ENCODE results near the gene PLA2G15.

Gene PLA2G15, protein sequence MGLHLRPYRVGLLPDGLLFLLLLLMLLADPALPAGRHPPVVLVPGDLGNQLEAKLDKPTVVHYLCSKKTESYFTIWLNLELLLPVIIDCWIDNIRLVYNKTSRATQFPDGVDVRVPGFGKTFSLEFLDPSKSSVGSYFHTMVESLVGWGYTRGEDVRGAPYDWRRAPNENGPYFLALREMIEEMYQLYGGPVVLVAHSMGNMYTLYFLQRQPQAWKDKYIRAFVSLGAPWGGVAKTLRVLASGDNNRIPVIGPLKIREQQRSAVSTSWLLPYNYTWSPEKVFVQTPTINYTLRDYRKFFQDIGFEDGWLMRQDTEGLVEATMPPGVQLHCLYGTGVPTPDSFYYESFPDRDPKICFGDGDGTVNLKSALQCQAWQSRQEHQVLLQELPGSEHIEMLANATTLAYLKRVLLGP

DNA sequence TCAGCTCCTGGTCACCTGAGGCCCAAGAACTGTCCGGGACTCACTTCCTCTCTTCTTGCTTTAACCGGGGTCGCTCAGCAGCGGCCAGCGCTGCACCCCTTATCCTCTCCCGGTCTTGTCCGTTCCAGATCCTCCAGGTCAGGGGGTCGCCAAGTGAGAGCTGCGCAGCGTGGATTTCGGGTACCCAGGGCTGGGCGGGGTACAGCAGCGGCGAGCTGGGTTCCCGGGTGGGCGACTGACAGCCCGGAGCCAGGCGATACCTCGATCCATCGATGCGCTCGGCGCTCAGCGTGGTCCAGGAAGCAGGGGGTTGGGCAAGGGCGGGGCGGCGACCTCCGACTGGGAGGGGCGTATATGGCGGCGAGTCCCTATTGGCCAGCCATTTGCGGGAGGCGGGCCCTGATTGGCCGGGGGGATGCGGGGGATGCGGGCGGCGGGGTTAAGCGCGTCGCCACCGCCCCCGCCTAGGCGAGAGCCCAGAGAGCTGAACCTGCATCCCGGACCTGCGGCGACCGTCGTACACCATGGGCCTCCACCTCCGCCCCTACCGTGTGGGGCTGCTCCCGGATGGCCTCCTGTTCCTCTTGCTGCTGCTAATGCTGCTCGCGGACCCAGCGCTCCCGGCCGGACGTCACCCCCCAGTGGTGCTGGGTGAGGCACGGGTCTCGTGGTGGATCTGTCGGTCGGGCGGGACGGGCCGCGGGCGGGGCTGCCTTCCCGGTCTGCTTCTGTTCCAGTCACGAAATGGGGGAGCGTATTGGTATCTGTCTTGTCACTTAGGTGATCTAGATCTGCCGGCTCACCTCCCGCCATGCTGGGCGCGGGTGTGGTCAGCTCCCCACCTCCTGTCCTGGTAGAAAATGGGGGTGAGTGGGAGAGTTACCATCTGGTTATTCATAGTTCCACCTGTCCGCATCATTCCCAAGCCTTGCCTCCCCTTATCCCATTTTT, at the start of gene PLA2G15:
PLA2G15 (plus strand) TSS at position 471 of the 951 bp plus-strand sequence; CDS start at position 525, 54 bp downstream.
- DNase-seq (ENCODE audit: low read depth in 2 of 2) = peak; percentile 96

GRCh38 chr16:68197250-68197649, 47.9 kb upstream of the PLA2G15 start:
- DNase-seq (ENCODE audit: low read depth in 2 of 2) = no peak

- DNase-seq (ENCODE audit: low read depth in 2 of 2) = no peak
Observed at GRCh38 chr16:68200088-68200783, 44.9 kb upstream of the PLA2G15 start.

DNA sequence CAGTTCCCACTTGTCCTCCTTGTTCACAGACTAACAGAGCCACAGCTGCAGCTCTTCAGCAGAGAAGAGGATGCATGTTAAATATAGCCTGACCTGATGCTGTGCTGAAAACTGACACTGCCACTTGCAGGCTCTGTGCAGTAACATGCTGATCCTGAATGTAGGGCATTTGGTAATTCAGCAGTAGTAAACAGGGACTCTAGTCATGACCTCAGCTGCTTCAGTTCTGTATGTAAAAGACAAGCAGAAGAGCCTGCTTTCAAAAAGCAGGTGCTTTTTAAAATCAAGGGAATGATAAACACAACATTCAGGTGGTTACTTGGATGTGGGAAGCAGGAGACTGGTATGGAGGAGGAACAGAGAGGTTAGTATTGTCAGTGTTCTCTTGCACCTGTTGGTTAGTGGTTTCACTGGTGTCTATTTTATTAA, 43.1 kb upstream of the PLA2G15 start:
- DNase-seq (ENCODE audit: low read depth in 2 of 2) = no peak

GRCh38 chr16:68206245-68206644, 38.9 kb upstream of the PLA2G15 start:
- no peak for DNase-seq (ENCODE audit: low read depth in 2 of 2)

DNA sequence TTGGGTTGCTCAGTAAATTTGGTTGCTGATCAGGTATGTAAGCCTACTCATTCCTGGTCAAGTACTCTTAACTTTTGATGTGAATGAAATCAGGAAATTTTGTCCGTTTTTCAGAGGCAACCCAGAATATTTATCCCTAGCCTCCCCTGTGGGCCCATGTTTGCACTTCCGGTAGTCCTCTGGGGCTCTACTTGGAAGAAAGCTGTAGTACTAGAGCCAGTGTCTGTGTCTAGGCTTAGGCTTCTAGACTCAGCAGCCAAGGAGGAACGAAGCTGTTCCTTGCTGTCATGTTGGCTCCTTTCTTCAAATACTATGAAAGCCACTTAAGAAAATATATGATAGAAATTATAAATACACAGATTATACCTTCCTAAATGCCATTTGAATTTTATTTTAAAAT, 30.4 kb upstream of the PLA2G15 start:
- DNase-seq (ENCODE audit: low read depth in 2 of 2) = no peak

DNA sequence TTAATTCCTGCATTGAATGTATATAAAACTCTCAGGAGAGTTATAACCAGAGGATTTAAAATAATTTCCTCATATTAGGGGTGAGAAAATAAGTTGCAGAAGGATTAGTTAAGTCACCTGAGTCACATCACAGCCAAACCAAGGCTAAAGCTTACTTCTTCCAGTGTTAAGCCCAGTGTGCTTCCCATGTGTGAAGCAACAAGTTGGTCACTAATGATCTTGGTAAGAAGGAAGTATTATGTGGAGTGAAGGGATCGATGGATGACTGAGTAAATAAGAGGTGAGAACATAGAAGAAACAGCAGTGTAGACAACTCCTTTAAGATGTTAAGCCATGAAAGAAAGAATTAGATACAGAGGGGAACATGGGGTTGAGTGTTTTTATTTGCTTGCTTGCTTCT, 29.9 kb upstream of the PLA2G15 start:
- no peak for DNase-seq (ENCODE audit: low read depth in 2 of 2)

DNA sequence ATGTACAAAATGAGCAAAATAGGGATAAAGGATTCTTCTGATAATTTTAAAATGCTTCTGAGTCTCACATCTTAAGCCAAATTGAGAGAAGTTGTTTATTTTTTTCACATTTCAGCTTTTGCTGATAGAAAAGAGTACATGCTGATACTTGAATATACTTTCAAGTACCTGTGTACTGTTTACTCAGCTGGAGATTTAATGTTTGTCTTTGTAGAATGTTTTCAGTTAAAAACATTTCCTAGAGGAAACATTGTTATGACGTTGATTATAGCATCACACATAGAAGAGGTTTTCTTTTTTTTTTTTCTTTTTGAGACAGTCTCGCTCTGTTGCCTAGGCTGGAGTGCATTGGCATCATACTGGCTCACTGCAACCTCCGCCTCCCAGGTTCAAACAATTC, 28.9 kb upstream of the PLA2G15 start:
- no peak for DNase-seq (ENCODE audit: low read depth in 2 of 2)

DNA sequence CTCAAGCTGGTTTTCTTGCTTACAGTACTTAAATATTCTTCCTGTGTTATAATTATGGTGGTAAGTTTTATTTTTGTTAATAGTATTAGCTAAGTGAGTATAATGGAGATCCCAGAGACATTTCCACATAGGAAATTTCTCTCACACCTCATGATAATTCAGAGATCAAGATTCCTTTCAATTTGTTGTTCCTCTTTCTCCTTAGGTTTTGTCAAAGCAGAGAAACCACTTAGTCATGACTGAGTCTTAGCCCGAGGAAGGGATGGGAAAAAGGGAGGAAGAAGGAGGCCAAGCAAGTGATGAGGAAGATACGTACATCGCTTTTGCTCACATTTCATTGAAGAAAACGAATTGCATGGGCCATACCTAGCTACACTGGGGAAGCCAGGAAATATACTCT, 27.7 kb upstream of the PLA2G15 start:
- DNase-seq (ENCODE audit: low read depth in 2 of 2) = no peak

GRCh38 chr16:68219725-68220351, 25.3 kb upstream of the PLA2G15 start:
- no peak for DNase-seq (ENCODE audit: low read depth in 2 of 2)

DNA sequence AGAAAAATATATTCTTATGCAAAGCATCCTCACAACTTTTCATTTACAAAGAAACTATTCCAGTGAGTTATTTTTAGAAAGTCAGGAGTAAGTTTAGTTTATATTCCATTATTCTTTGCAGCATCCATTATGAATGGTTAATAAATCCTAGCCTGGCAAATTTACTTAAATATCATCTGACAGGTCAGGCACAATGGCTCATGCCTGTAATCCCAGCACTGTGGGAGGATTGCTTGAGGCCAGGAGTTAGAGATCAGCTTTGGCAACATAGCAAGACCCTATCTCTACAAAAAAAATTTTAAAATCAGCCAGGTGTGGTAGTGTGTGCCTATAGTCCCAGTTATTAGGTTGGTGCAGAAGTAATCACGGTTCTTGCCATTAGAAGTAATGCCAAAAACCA, 22.1 kb upstream of the PLA2G15 start:
- DNase-seq (ENCODE audit: low read depth in 2 of 2) = no peak

GRCh38 chr16:68226116-68226515, 19.1 kb upstream of the PLA2G15 start:
- no peak for DNase-seq (ENCODE audit: low read depth in 2 of 2)

DNA sequence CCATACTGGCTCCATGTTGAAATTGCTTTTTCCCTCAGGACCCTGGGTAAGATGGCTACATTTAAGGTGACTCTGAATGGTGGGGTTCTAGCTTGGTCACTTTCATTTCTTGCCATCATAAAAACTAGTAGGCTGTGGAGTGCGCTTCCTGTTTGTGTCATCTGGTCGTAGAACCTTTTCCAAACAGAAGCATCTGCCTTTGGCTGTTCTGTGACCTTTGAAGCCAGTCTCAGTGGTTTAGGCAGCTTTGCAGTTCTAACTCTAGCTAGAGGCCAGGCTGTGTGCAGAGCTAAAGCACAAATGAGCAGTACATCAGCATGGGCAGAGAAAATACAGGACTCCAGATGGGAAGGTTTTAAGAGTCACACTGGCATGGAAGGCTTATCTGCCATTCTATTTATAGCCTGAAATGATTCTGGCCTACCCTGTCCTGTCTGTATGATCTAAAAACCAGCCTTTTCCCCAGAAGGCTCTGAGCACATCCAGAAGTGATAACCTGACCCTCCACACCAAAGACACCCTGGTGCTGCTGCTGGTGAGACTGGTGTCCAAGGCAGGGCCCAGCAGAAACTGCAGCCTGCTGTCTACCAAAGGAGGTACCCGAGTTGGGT, 17.9 kb upstream of the PLA2G15 start:
- DNase-seq (ENCODE audit: low read depth in 2 of 2) = no peak

- no peak for DNase-seq (ENCODE audit: low read depth in 2 of 2)
Observed at GRCh38 chr16:68227850-68228553, 17.2 kb upstream of the PLA2G15 start.

- no peak for DNase-seq (ENCODE audit: low read depth in 2 of 2)
Observed at GRCh38 chr16:68228652-68229051, 16.5 kb upstream of the PLA2G15 start.

GRCh38 chr16:68229431-68230175, 15.6 kb upstream of the PLA2G15 start:
- DNase-seq (ENCODE audit: low read depth in 2 of 2) = no peak

- DNase-seq (ENCODE audit: low read depth in 2 of 2) = no peak
Observed at GRCh38 chr16:68230176-68230571, 15.0 kb upstream of the PLA2G15 start.

DNA sequence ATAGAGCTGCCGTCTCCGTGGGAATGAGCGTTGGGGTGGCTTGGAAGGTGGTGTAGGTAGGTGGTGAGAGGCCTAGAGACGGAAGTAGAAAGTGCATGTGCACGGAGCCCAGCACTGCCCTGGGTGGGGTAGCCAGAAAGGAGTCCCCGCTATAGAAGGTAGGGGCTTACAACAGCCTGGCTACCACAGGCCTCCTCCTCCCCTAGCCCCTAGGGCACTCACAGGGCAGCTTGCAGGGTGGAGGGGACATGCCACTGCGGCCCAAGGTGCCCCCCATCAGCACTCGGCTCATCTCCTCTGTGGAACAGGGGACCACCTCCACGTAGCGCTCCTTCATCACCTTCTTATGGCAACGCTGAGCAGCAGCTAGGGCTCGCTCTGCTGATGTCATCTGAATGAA, 14.2 kb upstream of the PLA2G15 start:
- no peak for DNase-seq (ENCODE audit: low read depth in 2 of 2)

DNA sequence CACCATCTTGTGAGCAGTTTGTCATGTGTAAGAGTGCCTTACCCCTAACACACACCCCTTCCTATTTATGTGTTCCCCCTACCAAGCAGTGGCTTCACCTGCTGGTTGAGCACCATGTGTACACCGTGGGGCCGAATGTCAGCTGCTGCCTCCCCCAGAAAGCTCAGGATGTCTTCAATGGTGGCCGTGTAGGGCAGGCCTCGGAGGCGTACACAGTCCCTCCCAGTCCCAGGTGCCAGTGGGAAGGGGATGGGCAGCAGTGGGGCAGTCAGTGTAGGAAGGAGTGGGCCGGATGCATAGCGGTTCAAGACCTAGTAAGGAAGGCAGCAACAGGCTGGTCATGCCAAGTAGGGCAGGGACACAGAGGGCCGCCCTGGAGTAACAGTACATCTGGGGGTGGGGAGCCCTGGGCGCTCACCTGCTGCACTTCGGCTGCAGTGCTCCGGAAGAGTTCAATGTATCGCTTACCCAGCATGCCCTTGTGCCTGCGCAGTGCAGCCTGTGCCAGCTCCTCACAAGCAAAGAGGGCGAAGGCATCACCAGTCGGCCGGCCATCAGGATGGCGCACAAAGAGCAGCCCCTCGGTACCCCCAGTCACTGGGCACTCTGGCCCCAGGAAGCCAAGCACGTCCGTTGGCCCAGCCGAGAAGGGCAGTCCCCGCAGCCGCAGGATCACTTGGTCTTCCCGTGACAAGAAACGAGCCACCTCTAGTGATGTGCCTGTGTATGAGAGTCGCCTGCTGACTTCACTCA, 13.6 kb upstream of the PLA2G15 start:
- no peak for DNase-seq (ENCODE audit: low read depth in 2 of 2)

All from activated CD4-positive, alpha-beta T cell treated with anti-CD3 and anti-CD28 coated beads for 24 hours (primary cell).